Measurements from ENCODE around the gene ZFYVE19. TPM values are rescaled to one million over a fixed set of nuclear protein-coding genes. Genes with fewer than 3 reads are reported as not detected.

The ZFYVE19 gene
- total RNA-seq, 4 donors from 2014 or later, result 21.7 to 37.8 (median 22.3) TPM

- peaks cover 18 to 42% of the 10 kb centered on the region in 2 donors for H3K4me1 ChIP-seq
These were observed 42.2 kb upstream of the ZFYVE19 start for GRCh38 chr15:40764629-40765103.

DNA sequence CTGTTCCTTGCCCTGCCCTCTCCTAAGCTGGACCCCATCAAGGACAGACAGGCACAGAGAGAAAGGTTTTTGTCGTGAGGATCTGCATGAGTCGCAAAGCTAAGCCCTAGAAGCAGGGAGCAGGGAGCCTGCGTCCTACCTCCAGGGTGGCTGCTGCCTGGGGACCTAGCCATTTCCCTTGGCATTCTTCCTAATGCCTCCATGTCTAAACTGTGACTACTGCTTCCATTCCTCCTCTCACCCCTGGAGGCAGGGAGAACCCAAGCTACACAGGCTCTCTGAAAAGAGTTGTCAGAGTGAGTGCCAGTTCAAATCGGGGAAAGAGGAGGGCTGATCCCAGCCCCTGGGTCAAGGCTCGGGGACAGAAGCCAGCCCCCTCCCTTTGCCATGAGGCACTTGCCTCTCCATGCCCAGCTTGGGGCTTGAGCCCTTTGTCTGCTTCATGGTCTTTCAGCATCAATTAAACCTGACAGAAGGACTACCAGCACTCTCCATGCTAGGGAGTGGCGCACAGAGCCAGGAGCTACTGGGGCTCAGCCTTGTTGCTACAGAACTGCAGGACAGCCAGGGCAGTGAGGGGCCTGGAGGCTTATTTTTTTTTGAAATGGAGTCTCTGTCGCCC lies 40.6 kb upstream of the ZFYVE19 start:
- TF ChIP-seq POLR2A (IDR thresholded peaks at IDR 0.05), result no peak
- TF ChIP-seq CTCF (IDR thresholded peaks at IDR 0.05), result no peak
- Histone ChIP-seq H3K27ac (no peak overlapping the region), H3K9me3 (no peaks in the 10 kb centered on the region), H3K4me1 (peaks cover 18 to 50% of the 10 kb centered on the region in 2 donors), H3K27me3 (no peaks in the 10 kb centered on the region), H3K4me3 (replicated peaks in 1 of 3) (no peak overlapping the region), H3K36me3 (peaks cover 0 to 3% of the 10 kb centered on the region in 2 donors)
- WGBS, 2 donors, result 81 to 87% methylated on average over 5 to 7 of the region's 7 CpGs
- DNase-seq, result no peak
- intact Hi-C loops (cut with DNase I), result loop anchor here (10.0 kb wide), 1 partner anchor 128 kb away; the partner anchor contains the start of gene VPS18

More at GRCh38 chr15:40764629-40765103, 42.2 kb upstream of the ZFYVE19 start:
- DNase-seq, result peak in 1 of 2 donors; percentile 24
- 28 to 34% methylated on average over 8 of the region's 8 CpGs for WGBS, 2 donors
- intact Hi-C loops (cut with DNase I), result loop anchor here (10.0 kb wide), 1 partner anchor 130 kb away; the partner anchor contains the start of gene VPS18
- peak overlapping the region; percentile 70 to 87 (median 76) for H3K27ac ChIP-seq
- peak overlapping the region in 2 of 3 donors; percentile 6 to 48 for H3K4me3 ChIP-seq (replicated peaks in 1 of 3)
- H3K36me3 ChIP-seq, result peaks cover 0 to 3% of the 10 kb centered on the region in 2 donors
- no peaks in the 10 kb centered on the region for H3K9me3 ChIP-seq
- TF ChIP-seq CTCF (IDR thresholded peaks at IDR 0.05) (no peak), POLR2A (IDR thresholded peaks at IDR 0.05) (no peak)
- no peaks in the 10 kb centered on the region for H3K27me3 ChIP-seq

- Histone ChIP-seq H3K9me3 (no peaks in the 10 kb centered on the region), H3K4me1 (peaks cover 18 to 50% of the 10 kb centered on the region in 2 donors), H3K27me3 (no peaks in the 10 kb centered on the region), H3K27ac (no peak overlapping the region), H3K4me3 (replicated peaks in 1 of 3) (no peak overlapping the region), H3K36me3 (peaks cover 0 to 3% of the 10 kb centered on the region in 2 donors)
- intact Hi-C loops (cut with DNase I), result loop anchor here (10.0 kb wide), 1 partner anchor 128 kb away; the partner anchor contains the start of gene VPS18
- 93 to 95% methylated on average over 19 to 26 of the region's 32 CpGs for WGBS, 2 donors
- TF ChIP-seq POLR2A (IDR thresholded peaks at IDR 0.05) (no peak), CTCF (IDR thresholded peaks at IDR 0.05) (no peak)
- DNase-seq, result no peak
These were observed 39.7 kb upstream of the ZFYVE19 start for GRCh38 chr15:40766906-40767837.

DNA sequence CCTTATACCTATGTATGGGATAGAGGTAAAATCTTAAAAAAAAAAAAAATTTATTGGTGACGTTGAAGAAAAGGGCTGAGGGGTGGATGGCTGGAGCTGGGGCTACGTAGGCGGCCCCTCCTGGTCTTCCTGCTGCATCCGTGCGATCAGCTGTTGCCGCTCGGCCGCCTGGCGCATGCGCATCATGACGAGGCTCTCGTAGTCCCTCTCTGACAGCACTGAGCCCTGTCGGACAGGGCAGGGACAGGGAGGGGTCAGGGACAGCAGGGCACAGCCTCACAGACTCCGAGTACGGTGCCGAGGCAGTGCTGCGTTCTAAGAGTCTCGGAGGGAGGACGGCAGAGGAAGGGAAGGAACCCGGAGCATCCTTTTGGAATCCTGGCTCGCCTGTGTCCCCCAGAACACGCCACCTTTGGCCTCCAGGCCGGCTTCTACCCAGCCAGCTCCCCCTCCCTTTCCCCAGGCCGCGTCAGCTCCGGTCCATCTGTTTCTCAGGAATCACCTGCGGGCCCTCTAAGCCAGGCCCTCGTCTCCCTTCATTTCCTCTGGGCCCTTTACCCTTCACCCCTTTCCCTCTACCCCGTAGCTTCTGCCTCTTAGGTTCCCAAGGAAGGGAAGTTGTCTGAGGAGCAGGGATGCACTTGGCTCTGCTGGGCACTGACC lies 38.9 kb upstream of the ZFYVE19 start:
- H3K27me3 ChIP-seq, result no peaks in the 10 kb centered on the region
- intact Hi-C loops (cut with DNase I), result loop anchor here (10.0 kb wide), 1 partner anchor 127 kb away; the partner anchor contains the start of gene VPS18
- peaks cover 18 to 50% of the 10 kb centered on the region in 2 donors for H3K4me1 ChIP-seq
- TF ChIP-seq CTCF (IDR thresholded peaks at IDR 0.05), result no peak
- no peak for TF ChIP-seq POLR2A (IDR thresholded peaks at IDR 0.05)
- H3K4me3 ChIP-seq (replicated peaks in 1 of 3), result no peak overlapping the region
- DNase-seq, result no peak
- H3K9me3 ChIP-seq, result no peaks in the 10 kb centered on the region
- no peak overlapping the region for H3K27ac ChIP-seq
- WGBS, 2 donors, result 90 to 94% methylated on average over 28 to 29 of the region's 29 CpGs
- H3K36me3 ChIP-seq, result peaks cover 0 to 3% of the 10 kb centered on the region in 2 donors

Measured in thyroid gland (tissue), 4 donors.